Prostate gland (tissue), 2 donors: ENCODE measurements around the gene AKT1. TPM values are rescaled to one million over a fixed set of nuclear protein-coding genes. Genes with fewer than 3 reads are reported as not detected.
"Not testable (repeated sequence)": the region's sequence is repeated elsewhere in the genome, so short reads cannot be mapped to it uniquely, and the experiment has no call there.

Experiments used
- DNase-seq: peaks from one replicate; pipeline ENCODE4 v3.0.0-alpha.2; 2019; ENCODE audit warnings: low spot score
- H3K27ac ChIP-seq, 2 donors: fragments of 200-600 bp; sonication (generic); 2 replicates each; pipeline ENCODE4 v1.5.1; 2017 to 2019
- H3K27me3 ChIP-seq: fragments of 200-600 bp; sonication (generic); replicated peaks from 2 replicates; pipeline ENCODE4 v1.5.1; 2019; ENCODE audit not compliant: insufficient read depth
- H3K36me3 ChIP-seq, 2 donors: fragments of 200-600 bp; sonication (generic); 1 replicate in 1 of 2; 2 replicates in 1 of 2; pipeline versions ENCODE4 v1.5.1 to v1.8.1; 2017 to 2019
- H3K4me1 ChIP-seq: fragments of 200-600 bp; sonication (generic); replicated peaks from 2 replicates; pipeline ENCODE4 v1.5.1; 2019
- H3K4me3 ChIP-seq, 2 donors: fragments of 200-600 bp; sonication (generic); 2 replicates each; pipeline ENCODE4 v1.5.1; 2017 to 2019
- H3K9me3 ChIP-seq: fragments of 200-600 bp; sonication (generic); 2 replicates; pipeline ENCODE4 v1.5.1; 2017
- CTCF ChIP-seq, 4 experiments: fragments of 200-600 bp in 2 of 4; fragments of 450-650 bp in 2 of 4; sonication (generic) in 2 of 4; IDR thresholded peaks; 1 replicate in 3 of 4; 2 replicates in 1 of 4; pipeline ENCODE4 v1.5.1; 2016 to 2019; ENCODE audit warnings: antibody characterized with exemption in 4 of 4, mild to moderate bottlenecking in 2 of 4, moderate library complexity in 2 of 4
- POLR2A ChIP-seq: fragments of 450-650 bp; IDR thresholded peaks from one replicate; pipeline ENCODE4 v1.6.1; 2016; ENCODE audit warnings: antibody characterized with exemption, mild to moderate bottlenecking
- POLR2AphosphoS5 ChIP-seq: sonication (generic); formaldehyde crosslinking; IDR thresholded peaks from one replicate; pipeline ENCODE4 v1.6.1; 2017; ENCODE audit warnings: antibody characterized with exemption
- WGBS: methylation state at CpG from one replicate; pipeline ENCODE4 v1.1.5; 2018; 5-methylcytosine and 5-hydroxymethylcytosine counted together
- intact Hi-C: fragments of 100-400 bp; cut with DNase I; formaldehyde crosslinking; loops from one replicate; pipeline ENCODE4 v1.14.2; 2022
- total RNA-seq, 2 donors: library from RNA; depleted of rRNA; stranded (reverse); fragments of >200 nt; gene quantifications; one replicate each; pipeline ENCODE4 v1.1.0, GENCODE V29; 2016

Gene AKT1
- total RNA-seq, 2 donors from 2014 or later, result 154 to 200 TPM

GRCh38 chr14:104752735-104753527 is 42.6 kb downstream of the AKT1 start, which contains the start of gene SIVA1:
SIVA1 (plus strand) TSS chr14:104753147; CDS start chr14:104753202, 55 bp downstream.
- under 1% methylated on average over 86 of the region's 95 CpGs for WGBS
- H3K36me3 ChIP-seq, result peaks cover 0 to 5% of the 10 kb centered on the region in 2 donors
- H3K9me3 ChIP-seq, result no peaks in the 10 kb centered on the region
- peak within 1 kb of the TSS; percentile 81 for H3K4me3 ChIP-seq
- peaks cover 20% of the 10 kb centered on the region for H3K4me1 ChIP-seq
- TF ChIP-seq POLR2AphosphoS5, result peak; percentile 90
- no peak for TF ChIP-seq CTCF (IDR thresholded peaks at IDR 0.05)
- TF ChIP-seq POLR2A, result peak; percentile 92
- peak within 1 kb of the TSS; percentile 69 to 73 for H3K27ac ChIP-seq
- DNase-seq, result peak; percentile 99
- H3K27me3 ChIP-seq, result no peaks in the 10 kb centered on the region
- intact Hi-C loops, result no loop called here

DNA sequence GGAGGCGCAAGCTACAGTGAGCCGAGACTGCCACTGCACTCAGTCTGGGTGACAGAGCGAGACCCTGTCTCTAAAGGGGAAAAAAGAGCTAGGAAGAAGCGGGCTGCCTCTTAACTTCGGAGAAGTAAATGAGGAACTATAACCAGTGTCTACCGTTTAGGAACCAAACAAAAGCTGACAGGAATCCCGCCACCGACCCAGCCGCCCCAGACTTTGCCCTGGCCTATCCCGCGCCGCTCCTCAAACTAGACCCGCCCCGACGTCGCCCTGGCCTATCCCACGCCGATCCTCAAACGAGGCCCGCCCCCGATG is 43.2 kb downstream of the AKT1 start:
- 4% methylated on average over 21 of the region's 21 CpGs for whole genome bisulfite sequencing
- TF ChIP-seq POLR2A (peak; percentile 47), CTCF (IDR thresholded peaks at IDR 0.05) (no peak), POLR2AphosphoS5 (no peak)
- peaks cover 24% of the 10 kb centered on the region for H3K4me1 ChIP-seq

GRCh38 chr14:104751539-104752422 is 43.8 kb downstream of the AKT1 start:
- no peak for TF ChIP-seq POLR2A
- no peak for TF ChIP-seq CTCF (IDR thresholded peaks at IDR 0.05)
- TF ChIP-seq POLR2AphosphoS5, result no peak
- no peak for DNase-seq
- Histone ChIP-seq H3K9me3 (no peaks in the 10 kb centered on the region), H3K4me3 (peak overlapping the region; percentile 81), H3K36me3 (peaks cover 0 to 5% of the 10 kb centered on the region in 2 donors), H3K4me1 (peaks cover 24% of the 10 kb centered on the region), H3K27me3 (no peaks in the 10 kb centered on the region), H3K27ac (peak overlapping the region; percentile 69 to 73)
- intact Hi-C loops, result no loop called here
- WGBS, result 82% methylated on average over 80 of the region's 90 CpGs

More for the DNA sequence above, 43.2 kb downstream of the AKT1 start:
- Histone ChIP-seq H3K4me3 (peak overlapping the region; percentile 81), H3K36me3 (peaks cover 0 to 5% of the 10 kb centered on the region in 2 donors), H3K27ac (peak overlapping the region; percentile 69 to 73), H3K27me3 (no peaks in the 10 kb centered on the region), H3K9me3 (no peaks in the 10 kb centered on the region)
- intact Hi-C loops, result no loop called here
- no peak for DNase-seq

GRCh38 chr14:104750753-104751057 is 44.8 kb downstream of the AKT1 start:
- H3K27ac ChIP-seq, intact Hi-C loops, H3K9me3 ChIP-seq, H3K27me3 ChIP-seq, H3K36me3 ChIP-seq, H3K4me3 ChIP-seq, DNase-seq: not testable (repeated sequence)
- peaks cover 33% of the 10 kb centered on the region for H3K4me1 ChIP-seq
- 89% methylated on average over 5 of the region's 5 CpGs for WGBS

GRCh38 chr14:104750056-104750752 is 45.3 kb downstream of the AKT1 start:
- no peaks in the 10 kb centered on the region for H3K36me3 ChIP-seq
- DNase-seq, result no peak
- TF ChIP-seq POLR2A (no peak), CTCF (IDR thresholded peaks at IDR 0.05) (no peak), POLR2AphosphoS5 (no peak)
- peak overlapping the region in 1 of 2 donors; percentile 88 for H3K27ac ChIP-seq
- H3K9me3 ChIP-seq, result no peaks in the 10 kb centered on the region
- intact Hi-C loops, result no loop called here
- no peaks in the 10 kb centered on the region for H3K27me3 ChIP-seq
- 73% methylated on average over 12 of the region's 12 CpGs for WGBS
- no peak overlapping the region for H3K4me3 ChIP-seq
- peaks cover 35% of the 10 kb centered on the region for H3K4me1 ChIP-seq
